Ramos (cell line): Measurements from ENCODE around the gene NET1.
"Not testable (repeated sequence)": the region's sequence is repeated elsewhere in the genome, so short reads cannot be mapped to it uniquely, and the experiment has no call there.

Source experiments
- in situ Hi-C: fragments of 300-500 bp; cut with MboI; formaldehyde crosslinking; loops from one replicate; pipeline ENCODE4 v1.14.3; 2022; ENCODE audit warnings: low sequenced_read_pairs; ENCODE audit not compliant: unreplicated experiment

NET1 gene

GRCh38 chr10:5396556-5397300, 15.6 kb upstream of the NET1 start:
- in situ Hi-C loops: no loop called here

GRCh38 chr10:5399332-5399731, 13.0 kb upstream of the NET1 start:
- in situ Hi-C loops: no loop called here

- in situ Hi-C loops: no loop called here
Measured at GRCh38 chr10:5400468-5401240, 11.7 kb upstream of the NET1 start.

- in situ Hi-C loops: no loop called here
Measured at GRCh38 chr10:5402798-5403197, 9.6 kb upstream of the NET1 start.

- in situ Hi-C loops: no loop called here
Measured at GRCh38 chr10:5404208-5405041, 7.9 kb upstream of the NET1 start, which contains the start of gene TUBAL3. TUBAL3 (minus strand) TSS chr10:5404828; CDS start chr10:5404792, 36 bp downstream.

- in situ Hi-C loops: no loop called here
Measured at GRCh38 chr10:5406918-5407317, 5.4 kb upstream of the NET1 start.

GRCh38 chr10:5410787-5411186, 1.6 kb upstream of the NET1 start:
- in situ Hi-C loops: not testable (repeated sequence)

- in situ Hi-C loops: no loop called here
Measured at GRCh38 chr10:5411941-5412276, 448 bp upstream of the NET1 start.

- in situ Hi-C loops: no loop called here
Measured at GRCh38 chr10:5413012-5413938, 918 bp downstream of the NET1 start.

GRCh38 chr10:5416981-5417380, 4.6 kb downstream of the NET1 start:
- in situ Hi-C loops: no loop called here

GRCh38 chr10:5418584-5418983, 6.2 kb downstream of the NET1 start:
- in situ Hi-C loops: no loop called here

- in situ Hi-C loops: no loop called here
Measured at GRCh38 chr10:5419466-5420094, 7.2 kb downstream of the NET1 start.

GRCh38 chr10:5423771-5424170, 11.4 kb downstream of the NET1 start:
- in situ Hi-C loops: no loop called here

GRCh38 chr10:5424751-5425150, 12.4 kb downstream of the NET1 start:
- in situ Hi-C loops: loop anchor here (25.0 kb wide), 1 partner anchor 313 kb away; no protein-coding TSS in a partner anchor

- in situ Hi-C loops: loop anchor here (25.0 kb wide), 1 partner anchor 309 kb away; no protein-coding TSS in a partner anchor
Measured at GRCh38 chr10:5428133-5428532, 15.8 kb downstream of the NET1 start.

GRCh38 chr10:5433182-5433581, 20.8 kb downstream of the NET1 start:
- in situ Hi-C loops: loop anchor here (25.0 kb wide), 1 partner anchor 304 kb away; no protein-coding TSS in a partner anchor

GRCh38 chr10:5434017-5434753, 21.8 kb downstream of the NET1 start:
- in situ Hi-C loops: loop anchor here (25.0 kb wide), 1 partner anchor 303 kb away; no protein-coding TSS in a partner anchor

- in situ Hi-C loops: loop anchor here (25.0 kb wide), 1 partner anchor 302 kb away; no protein-coding TSS in a partner anchor
Measured at GRCh38 chr10:5435328-5435727, 23.0 kb downstream of the NET1 start.
